ENCODE data around the gene PAK2.
"Not testable (repeated sequence)": the region's sequence is repeated elsewhere in the genome, so short reads cannot be mapped to it uniquely, and the experiment has no call there.

PAK2 gene

DNA sequence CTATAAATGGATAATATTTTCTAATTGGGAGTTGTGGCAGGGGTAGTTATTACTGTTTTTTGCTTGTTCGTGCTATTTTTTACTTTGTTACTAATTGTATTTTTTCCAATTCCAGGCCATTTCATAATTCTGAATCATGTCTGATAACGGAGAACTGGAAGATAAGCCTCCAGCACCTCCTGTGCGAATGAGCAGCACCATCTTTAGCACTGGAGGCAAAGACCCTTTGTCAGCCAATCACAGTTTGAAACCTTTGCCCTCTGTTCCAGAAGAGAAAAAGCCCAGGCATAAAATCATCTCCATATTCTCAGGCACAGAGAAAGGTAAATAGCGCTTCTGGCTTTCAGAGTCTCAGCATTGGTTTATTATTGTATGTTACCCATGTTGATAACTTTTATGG is 42.9 kb downstream of the PAK2 start:
- no peak for DNase-seq (ENCODE audit: low read depth)

DNA sequence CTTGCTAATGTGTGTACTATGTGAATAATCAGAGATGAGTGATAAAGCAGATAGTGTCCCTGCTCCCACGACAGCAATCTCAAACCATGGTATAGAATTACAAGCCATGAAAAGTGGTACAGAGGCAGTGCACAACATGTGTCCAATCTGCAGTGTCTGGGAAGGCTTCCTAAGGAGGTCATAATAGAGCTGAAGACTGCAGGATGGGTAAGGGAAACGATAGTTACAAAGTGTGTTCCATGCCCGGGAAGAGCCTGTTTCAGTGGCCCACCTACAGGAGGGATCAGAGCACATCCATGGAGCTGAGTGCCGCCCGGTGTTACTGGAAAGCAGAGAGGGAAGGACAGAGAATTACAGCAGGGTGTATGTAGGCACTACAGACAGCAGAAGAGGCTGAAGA is 48.9 kb downstream of the PAK2 start:
- DNase-seq (ENCODE audit: low read depth), result no peak

DNA sequence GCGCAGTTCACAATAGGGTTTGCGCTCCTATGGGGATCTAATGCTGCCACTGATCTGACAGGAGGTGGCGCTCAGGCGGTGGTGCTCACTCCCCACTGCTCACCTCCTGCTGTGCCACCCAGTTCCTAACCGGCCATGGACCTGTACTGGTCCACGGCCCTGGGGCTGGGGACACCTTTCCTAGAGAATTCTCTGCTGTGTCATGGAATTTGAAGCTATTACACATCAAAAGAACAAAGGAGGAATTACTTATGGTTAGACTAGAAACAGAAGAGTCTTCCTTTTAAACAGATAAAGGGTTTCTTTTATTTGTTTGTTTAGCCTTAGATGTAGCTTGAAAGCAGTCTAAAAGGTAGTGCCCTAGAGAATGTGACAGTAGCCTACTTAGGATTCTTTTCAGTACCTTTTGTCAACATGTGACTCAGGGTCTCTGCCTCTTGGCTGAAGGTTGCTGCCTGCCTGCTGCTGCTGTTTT is 50.3 kb downstream of the PAK2 start:
- DNase-seq (ENCODE audit: low read depth), result no peak

DNA sequence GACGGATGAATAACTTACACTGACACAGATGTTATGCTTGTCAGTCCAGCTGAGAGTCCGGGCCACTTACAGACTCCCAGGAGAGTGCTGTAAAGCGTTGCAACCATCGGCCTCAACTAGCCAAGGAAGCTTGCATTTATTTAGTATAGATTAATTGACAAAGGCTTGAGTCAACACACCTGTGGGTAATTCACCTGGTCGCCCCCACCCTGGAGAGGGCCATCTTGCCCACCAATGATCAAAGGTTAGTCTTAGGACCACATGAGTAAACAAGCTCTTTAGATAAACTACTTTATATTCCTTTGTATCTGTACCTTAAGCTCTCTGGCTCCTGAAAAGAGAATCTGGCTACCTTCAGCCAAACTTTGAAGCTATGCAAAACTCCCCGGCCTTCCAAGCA is 51.0 kb downstream of the PAK2 start:
- DNase-seq (ENCODE audit: low read depth), result no peak

DNA sequence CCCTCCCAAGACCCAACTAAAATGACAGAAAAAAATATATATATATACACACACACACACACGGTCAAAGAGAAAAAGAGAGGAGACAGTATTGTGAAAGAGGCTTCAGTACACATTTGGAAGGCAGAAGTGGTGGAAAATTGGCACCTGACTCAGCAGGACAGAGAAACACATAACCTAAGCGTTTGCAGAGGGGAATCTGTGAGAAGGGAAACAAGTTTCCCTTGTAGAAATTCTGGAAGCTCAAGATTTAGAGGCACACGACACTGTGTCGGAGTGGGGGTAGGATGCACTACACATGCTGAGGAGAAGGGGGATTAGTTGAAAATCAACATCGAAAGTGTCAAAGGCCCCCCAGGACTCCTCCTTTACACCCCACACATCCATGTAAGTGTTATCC is 53.1 kb downstream of the PAK2 start:
- DNase-seq (ENCODE audit: low read depth), result no peak

DNA sequence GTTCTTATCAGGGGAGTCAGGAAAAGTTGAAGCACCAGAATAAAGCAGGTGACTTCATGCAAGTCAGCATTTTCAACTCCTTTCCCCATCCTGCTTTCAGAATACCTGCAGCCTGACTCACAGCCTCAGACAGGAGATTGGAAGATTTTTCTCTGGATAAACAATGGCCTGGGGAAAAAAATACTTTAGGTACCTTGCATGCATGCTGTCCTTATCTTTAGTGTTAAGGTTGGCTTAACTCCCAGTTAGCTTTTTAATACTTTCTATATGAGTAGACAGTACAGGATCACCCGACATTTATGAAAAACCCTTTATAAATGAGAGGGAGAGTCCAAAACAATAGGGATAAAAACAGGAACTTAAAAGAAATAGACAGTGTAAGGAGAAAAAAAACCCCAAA is 53.6 kb downstream of the PAK2 start:
- no peak for DNase-seq (ENCODE audit: low read depth)

DNA sequence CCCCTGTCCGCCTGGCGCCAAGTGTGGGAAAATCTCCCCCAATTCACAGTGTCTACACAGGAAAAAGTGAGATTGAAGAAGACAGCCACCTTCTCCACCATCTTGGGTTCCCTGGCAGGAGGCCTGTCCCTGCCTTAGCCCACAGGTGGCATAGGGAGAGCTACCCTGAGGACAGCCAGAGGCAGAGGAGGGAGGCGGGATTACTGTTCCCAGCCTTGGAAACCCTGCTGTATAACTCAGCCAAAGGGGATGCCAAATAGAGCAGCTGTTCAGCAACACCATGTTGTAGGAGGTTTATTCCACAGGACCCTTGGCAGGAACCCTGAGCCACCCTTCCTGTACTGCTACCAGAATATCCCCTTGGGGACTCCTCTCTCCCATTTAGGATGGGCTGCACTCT is 54.8 kb downstream of the PAK2 start:
- DNase-seq (ENCODE audit: low read depth), result no peak

DNA sequence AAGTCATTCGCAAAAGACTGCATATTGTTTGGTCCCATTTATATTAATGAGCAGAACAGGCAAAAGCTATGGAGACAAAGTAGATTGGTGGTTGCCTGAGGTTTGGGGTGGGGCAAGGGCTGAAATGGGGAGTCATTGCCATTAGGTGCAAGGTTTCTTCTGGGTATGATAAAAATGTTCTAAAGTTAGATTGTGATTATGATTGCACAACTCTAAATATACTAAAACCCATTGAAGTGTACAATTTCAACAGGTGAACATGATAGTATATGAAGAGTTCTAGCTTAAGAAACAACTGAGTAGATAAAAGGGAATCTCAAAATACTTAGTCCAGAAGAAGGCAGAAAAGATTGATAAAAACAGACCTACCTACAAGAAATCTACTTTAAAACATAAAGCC is 56.7 kb downstream of the PAK2 start:
- DNase-seq (ENCODE audit: low read depth), result no peak

DNA sequence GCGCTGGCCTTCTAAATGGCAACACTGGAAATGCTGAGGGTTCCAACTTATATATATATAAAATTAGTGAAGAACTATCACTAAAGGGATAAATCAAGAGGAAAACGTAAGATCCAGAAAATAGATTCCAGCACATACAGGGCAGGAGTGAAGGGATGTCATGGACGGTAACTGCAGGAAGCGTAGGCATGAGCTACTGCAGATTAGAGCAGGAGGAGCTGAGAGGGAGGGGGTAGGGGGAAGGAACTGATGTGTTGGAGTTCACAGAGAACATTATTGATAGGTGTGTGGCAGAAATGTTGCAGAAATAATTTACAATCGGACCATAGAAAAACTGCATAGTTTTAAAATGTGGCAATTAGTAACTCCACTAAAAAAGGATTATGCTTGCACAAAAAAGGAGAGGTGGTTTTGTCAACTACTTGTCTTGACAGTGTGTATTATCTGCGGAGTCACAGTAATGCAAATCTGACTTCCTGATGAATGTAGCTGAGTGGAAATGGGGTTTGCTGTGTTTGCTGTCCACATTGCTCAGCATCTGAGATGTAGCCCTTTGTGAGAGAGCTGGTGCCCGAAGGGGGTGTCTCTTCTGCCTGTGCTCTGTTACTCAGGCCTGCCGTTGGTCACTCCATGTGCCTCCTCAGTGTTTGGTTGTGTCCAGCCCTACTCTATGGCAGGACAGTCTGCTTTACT is 61.2 kb downstream of the PAK2 start:
- DNase-seq (ENCODE audit: low read depth), result no peak

DNA sequence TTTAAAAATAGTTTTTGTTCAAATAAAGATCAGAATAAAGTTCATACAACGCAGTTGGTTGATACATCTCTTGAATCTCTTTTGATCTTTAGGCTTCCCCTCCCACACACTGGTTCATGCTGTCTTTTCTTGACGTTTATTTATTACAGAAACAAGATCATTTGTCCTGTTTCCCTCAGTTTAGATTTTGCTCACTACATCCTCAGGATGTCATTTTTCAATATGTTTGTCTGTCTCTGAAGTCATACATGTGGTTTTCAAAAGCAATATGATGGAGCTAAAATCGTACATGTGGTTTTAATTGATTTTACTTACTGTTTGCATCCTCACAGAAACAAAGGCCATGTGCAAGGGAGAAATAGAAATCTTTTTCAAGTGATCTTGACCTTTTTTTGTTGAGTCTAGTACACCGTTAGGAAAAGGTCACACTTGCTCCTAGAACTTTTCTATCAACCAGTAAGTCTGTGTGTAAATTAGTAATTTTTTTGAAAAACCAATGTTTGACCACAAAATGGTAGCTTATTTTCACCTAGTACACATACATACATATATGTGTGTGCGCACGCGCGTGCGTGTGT is 64.3 kb downstream of the PAK2 start:
- no peak for DNase-seq (ENCODE audit: low read depth)

DNA sequence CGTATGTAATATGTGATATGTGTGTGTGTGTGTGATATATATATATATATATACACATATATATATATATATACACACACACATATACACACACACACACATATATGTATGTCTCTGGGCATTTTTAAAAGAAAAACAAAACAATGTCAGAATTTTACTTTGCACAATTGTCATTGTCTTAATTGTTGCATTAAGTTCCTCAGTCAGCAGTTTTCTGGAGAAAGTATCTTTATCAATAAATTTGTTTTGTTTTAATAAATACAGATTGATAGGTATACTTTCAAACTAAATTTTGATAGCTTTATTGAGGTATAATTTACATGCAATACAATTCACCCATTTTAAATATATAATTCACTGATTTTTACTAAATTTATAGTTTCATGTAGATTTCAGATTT is 65.1 kb downstream of the PAK2 start:
- no peak for DNase-seq (ENCODE audit: low read depth)

DNA sequence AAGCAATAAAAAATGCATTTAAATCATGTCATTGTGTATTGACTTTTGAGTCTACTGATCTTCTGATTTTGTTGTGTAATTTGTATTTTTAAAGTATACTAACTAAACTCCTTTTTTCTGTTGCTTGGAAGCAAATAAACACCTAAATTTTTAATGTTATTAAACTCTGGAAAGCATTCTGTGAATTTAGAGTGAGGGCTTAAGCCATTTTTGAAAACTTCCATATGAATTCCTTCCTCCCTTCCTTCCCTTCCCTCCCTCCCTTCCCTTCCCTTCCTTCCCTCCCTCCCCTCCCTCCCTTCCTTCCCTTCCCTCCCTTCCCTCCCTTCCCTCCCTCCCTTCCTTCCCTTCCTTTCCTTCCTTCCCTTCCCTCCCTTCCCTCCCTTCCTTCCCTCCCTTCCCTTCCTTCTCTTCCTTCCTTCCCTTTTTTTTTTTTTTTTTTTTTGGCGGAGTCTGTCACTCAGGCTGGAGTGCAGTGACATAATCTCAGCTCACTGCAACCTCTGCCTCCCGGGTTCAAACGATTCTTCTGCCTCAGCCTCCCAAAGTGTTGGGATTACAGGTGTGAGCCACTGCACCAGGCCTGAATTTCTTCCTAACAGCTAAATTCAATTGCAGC is 71.4 kb downstream of the PAK2 start:
- DNase-seq (ENCODE audit: low read depth), result no peak

DNA sequence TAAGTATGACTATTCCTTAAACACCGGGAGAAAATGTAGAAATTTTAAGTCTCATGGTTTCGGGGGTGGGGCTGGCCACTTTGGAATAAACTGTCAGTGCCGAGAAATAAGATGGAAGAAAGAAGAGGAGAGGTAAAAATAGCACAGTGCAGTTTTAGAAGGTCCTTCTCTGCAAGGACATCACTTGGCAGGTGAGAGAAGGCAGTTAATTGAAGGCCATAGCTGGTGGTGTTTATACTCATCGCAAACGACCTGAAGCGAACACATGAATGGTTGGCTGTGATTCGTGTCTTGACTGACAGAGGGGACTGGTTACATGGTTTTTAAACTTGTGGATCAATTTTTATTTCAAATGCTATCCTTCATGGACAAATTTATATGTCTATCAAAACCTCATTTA is 73.2 kb downstream of the PAK2 start:
- DNase-seq (ENCODE audit: low read depth), result no peak

DNA sequence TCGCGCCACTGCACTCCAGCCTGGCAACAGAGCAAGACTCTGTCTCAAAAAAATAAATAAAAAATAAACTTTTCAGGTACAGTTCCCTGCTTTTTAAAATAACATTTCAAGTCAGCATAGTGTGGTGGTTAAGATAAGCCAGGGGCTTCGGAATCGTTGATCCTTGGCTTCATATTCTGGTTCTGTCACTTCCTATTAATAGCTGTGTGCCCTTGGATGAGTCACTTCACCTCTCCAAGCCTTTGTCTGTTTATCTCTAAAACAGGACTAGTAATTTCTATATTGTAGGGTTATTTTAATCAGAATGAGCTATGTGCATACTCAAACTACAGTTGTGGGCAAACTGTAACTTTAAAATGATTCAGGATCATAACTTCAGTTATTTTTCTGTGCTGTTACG is 74.2 kb downstream of the PAK2 start:
- DNase-seq (ENCODE audit: low read depth), result no peak

DNA sequence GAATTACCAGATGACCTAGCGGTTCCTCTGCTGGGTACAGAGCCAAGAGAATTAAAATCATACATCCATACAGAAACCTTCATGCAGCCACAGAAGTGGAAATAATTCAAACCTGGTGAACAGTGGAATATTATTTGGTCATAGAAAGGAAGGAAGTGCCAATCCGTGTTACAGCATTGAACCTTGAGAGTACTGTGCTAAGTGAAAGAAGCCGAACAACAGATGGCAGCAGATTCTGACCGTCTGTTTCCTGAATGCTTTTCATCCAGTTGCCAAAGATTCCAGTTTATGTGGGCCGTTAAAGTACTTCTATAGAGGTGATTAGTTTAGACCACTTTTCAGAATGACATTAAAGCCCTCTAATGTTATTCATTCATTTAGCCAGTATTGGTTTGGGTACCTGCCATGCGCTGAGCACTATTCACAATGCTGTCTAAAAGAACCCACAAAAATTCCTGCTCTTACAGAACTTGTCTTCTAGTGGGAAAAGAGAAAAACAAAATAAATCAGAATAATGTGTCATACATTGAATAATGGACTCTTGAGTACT is 82.2 kb downstream of the PAK2 start:
- no peak for DNase-seq (ENCODE audit: low read depth)

DNA sequence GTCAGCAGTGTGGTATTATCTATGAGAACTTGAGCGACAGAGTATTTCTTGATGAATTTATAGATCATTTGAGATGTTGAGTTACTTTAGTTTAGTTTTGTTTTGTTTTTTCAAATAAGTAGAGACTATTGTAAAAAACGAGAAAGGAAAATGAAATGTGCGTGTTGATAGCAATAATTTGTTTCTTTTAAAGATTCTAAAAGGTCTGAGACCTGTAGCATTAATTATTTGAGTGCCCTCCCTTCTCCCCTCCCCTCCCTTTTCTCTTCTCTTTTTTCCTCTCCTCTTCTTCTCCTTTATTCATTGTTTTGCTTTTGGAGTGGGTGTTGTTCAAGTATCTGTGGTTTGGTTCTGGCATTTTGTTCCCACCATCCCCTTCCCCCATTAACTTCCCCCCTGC is 90.0 kb downstream of the PAK2 start:
- not testable (repeated sequence) for DNase-seq (ENCODE audit: low read depth)

DNA sequence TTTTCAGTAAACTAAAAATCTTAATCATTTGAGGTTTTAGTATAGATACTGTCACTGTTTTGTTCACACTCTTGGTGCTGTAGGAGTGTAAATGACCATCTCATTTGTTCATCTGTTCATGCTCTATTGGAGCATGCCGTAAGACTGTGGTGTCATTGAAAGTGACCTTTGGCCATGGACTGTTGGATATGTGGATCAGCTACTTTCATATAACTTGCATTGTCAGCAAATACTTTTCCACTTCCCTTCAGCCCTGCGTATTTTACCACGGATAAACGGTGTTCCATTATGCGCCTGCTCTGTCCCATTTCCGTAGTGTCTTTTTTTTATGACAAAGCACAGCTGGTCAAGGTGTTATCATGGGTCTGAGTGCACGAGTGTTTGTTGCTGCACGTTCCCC is 95.4 kb downstream of the PAK2 start:
- DNase-seq (ENCODE audit: low read depth), result no peak

DNA sequence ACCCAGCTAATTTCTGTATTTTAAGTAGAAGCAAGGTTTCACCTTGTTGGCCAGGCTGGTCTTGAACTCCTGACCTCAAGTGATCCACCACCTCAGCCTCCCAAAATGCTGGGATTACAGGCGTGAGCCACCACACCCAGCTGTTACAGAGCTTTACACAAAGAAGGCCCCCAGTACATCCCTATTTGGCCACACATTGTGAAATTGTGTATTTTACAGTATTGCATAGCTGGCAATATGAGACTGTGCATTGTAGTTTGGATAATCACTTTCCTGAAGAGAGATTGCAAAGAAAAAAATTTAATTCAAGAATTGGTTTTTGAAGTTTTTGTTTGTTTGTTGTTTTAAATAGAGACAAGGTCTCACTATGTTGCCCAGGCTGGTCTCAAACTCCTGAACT is 97.0 kb downstream of the PAK2 start:
- not testable (repeated sequence) for DNase-seq (ENCODE audit: low read depth)

DNA sequence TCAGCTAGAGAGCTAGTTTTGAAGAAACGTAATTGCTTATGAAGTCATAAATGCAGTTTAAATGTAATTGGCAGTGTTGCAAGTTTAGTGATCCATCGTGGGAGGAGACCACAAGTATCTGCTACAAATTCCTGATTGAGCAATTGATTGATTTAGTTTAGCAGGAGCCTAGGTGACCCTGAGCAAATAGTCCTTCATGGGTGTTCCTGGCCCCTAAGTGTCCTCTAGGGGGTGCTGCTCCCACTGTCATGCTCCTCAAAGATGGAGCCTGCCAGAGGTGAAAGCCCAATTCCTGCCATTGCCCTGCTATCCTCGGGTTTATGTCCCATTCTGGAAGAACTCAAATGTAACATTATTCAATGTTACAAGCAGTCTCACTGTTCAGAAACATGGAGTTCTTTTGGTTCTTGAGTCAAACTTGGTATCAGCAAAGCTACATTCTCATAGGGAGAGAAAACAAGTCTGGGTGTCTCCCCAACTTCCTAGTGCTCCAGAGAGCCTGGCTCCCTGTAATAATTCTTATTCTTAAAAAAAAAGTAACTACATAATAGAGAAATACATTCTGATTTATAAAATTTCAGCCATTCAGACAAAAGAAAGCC is 98.3 kb downstream of the PAK2 start:
- DNase-seq (ENCODE audit: low read depth), result peak; percentile 36

DNA sequence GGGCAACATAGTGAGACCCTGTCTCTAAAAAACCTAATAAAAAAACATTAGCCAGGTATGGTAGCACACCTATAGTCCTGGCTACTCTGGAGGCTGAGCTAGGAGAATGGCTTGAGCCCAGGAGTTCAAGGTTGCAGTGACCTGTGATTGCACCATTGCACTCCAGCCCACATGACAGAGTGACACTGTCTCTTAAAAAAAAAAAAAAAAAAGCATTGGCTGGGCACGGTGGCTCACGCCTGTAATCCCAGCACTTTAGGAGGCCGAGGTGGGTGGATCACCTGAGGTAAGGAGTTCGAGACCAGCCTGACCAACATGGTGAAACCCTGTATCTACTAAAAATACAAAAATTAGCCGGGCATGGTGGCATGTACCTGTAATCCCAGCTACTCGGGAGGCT is 99.7 kb downstream of the PAK2 start:
- not testable (repeated sequence) for DNase-seq (ENCODE audit: low read depth)

DNA sequence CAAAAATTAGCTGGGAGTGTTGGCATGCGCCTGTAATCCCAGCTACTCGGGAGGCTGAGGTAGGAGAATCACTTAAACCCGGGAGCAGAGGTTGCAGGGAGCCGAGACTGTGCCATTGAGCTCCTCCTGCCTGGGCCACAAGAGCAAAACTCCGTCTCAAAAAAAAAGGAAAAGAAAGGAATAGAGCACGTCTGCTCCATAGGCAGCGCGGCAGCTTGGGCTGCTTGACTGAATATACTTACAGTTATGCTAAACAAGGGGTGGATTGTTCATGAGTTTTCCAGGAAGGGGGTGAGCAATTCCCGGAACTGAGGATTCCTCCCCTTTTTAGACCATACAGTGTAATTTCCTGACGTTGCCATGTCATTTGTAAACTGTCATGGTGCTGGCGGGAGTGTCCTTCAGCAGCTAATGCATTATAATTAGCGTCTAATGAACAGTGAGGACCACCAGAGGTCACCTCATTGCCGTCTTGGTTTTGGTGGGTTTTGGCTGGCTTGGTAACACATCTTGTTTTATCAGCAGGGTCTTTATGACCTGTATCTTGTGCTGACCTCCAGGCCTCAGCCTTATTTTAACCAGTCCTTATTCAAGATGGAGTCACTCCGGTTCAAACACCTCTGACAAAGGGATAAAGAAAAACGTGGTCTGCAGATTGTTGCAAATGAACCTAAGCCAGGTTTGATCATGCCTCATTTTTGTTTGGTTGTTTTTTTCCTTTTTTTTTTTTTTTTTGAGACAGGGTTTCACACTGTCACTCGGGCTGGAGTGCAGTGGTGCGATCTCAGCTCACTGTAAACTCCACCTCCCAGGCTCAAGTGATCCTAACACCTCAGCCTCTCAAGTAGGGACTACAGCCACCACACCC is 103.1 kb downstream of the PAK2 start:
- DNase-seq (ENCODE audit: low read depth), result no peak
